Measurements from ENCODE around the gene SPDYE17.
"Not testable (repeated sequence)": the region's sequence is repeated elsewhere in the genome, so short reads cannot be mapped to it uniquely, and the experiment has no call there.

SPDYE17 gene

GRCh38 chr7:76998285-76998589 is 33.9 kb downstream of the SPDYE17 start:
- TF ChIP-seq ZFX (IDR thresholded peaks at IDR 0.05) (no peak), CTCF (conservative IDR thresholded peaks at IDR 0.05) (no peak)
- H3K27ac ChIP-seq, result no peak overlapping the region

- H3K27ac ChIP-seq, result no peak overlapping the region
- no peak for TF ChIP-seq ZFX (IDR thresholded peaks at IDR 0.05)
- no peak for TF ChIP-seq CTCF (conservative IDR thresholded peaks at IDR 0.05)
Measured at GRCh38 chr7:76997381-76998284, 34.5 kb downstream of the SPDYE17 start.

GRCh38 chr7:76996932-76997331 is 35.2 kb downstream of the SPDYE17 start:
- not testable (repeated sequence) for H3K27ac ChIP-seq

- not testable (repeated sequence) for H3K27ac ChIP-seq
Measured at GRCh38 chr7:76994286-76994685, 37.9 kb downstream of the SPDYE17 start.

GRCh38 chr7:76993831-76994230 is 38.3 kb downstream of the SPDYE17 start:
- H3K27ac ChIP-seq, result not testable (repeated sequence)

GRCh38 chr7:76992871-76993270 is 39.3 kb downstream of the SPDYE17 start:
- not testable (repeated sequence) for H3K27ac ChIP-seq

- H3K27ac ChIP-seq, result not testable (repeated sequence)
Measured at GRCh38 chr7:76992204-76992603, 40.0 kb downstream of the SPDYE17 start.

- not testable (repeated sequence) for H3K27ac ChIP-seq
Measured at GRCh38 chr7:76990202-76990601, 42.0 kb downstream of the SPDYE17 start.

GRCh38 chr7:76985924-76986717 is 46.0 kb downstream of the SPDYE17 start:
- H3K27ac ChIP-seq, result not testable (repeated sequence)

GRCh38 chr7:76984784-76985136 is 47.4 kb downstream of the SPDYE17 start:
- H3K27ac ChIP-seq, result not testable (repeated sequence)

- H3K27ac ChIP-seq, result not testable (repeated sequence)
Measured at GRCh38 chr7:76983937-76984783, 48.0 kb downstream of the SPDYE17 start.

- H3K27ac ChIP-seq, result not testable (repeated sequence)
Measured at GRCh38 chr7:76983333-76983732, 48.8 kb downstream of the SPDYE17 start.

- H3K27ac ChIP-seq, result not testable (repeated sequence)
Measured at GRCh38 chr7:76982501-76982900, 49.7 kb downstream of the SPDYE17 start.

GRCh38 chr7:76981187-76981970 is 50.8 kb downstream of the SPDYE17 start:
- not testable (repeated sequence) for H3K27ac ChIP-seq

GRCh38 chr7:76980576-76980975 is 51.6 kb downstream of the SPDYE17 start:
- not testable (repeated sequence) for H3K27ac ChIP-seq

- H3K27ac ChIP-seq, result not testable (repeated sequence)
Measured at GRCh38 chr7:76977761-76978367, 54.3 kb downstream of the SPDYE17 start.

GRCh38 chr7:76974793-76975579 is 57.2 kb downstream of the SPDYE17 start:
- not testable (repeated sequence) for H3K27ac ChIP-seq

All from C4-2B (cell line).